ENCODE results near the gene KCNQ1.

Gene KCNQ1

GRCh38 chr11:2557381-2557780 lies 112.6 kb downstream of the KCNQ1 start:
- Histone ChIP-seq H3K36me3 (ENCODE audit: control insufficient read depth, insufficient read depth, low read length) (no peaks in the 10 kb centered on the region), H3K4me3 (ENCODE audit: low read depth, low read length) (no peak overlapping the region), H3K9ac (ENCODE audit: low read length) (no peak overlapping the region), H3K4me1 (ENCODE audit: control insufficient read depth, insufficient read depth, low read length) (no peaks in the 10 kb centered on the region), H3K9me3 (ENCODE audit: control insufficient read depth, insufficient read depth, low read depth, low read length) (peaks cover 13% of the 10 kb centered on the region), H3K27me3 (ENCODE audit: control insufficient read depth, insufficient read depth, low read length) (peaks cover 74% of the 10 kb centered on the region), H3K27ac (ENCODE audit: low read depth, low read length) (no peak overlapping the region)

DNA sequence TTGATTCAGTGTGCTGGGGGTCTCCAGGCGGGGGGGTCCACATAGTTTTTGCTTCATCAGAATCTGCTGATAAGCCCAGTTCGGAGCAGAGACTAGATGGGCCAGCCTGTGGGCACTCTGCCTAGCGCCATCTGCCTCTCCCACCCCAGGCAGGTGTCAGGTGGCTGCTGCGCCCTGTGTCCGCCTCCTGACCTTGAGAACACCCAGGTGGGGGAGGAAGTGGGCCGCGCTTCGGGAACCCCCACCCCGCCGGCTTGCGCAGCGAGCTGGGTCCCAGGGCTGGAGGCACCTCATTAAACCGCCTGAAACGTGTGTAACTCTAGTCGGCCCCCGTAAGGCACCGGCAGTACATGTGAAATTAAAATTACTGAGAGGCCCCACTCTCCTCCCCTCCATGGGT lies 113.6 kb downstream of the KCNQ1 start:
- H3K36me3 ChIP-seq (ENCODE audit: control insufficient read depth, insufficient read depth, low read length): no peaks in the 10 kb centered on the region
- no peak overlapping the region for H3K27ac ChIP-seq (ENCODE audit: low read depth, low read length)
- no peak overlapping the region for H3K4me3 ChIP-seq (ENCODE audit: low read depth, low read length)
- H3K9ac ChIP-seq (ENCODE audit: low read length): no peak overlapping the region
- peaks cover 13% of the 10 kb centered on the region for H3K9me3 ChIP-seq (ENCODE audit: control insufficient read depth, insufficient read depth, low read depth, low read length)
- peaks cover 69% of the 10 kb centered on the region for H3K27me3 ChIP-seq (ENCODE audit: control insufficient read depth, insufficient read depth, low read length)
- no peaks in the 10 kb centered on the region for H3K4me1 ChIP-seq (ENCODE audit: control insufficient read depth, insufficient read depth, low read length)

GRCh38 chr11:2558861-2559526 lies 114.2 kb downstream of the KCNQ1 start:
- no peaks in the 10 kb centered on the region for H3K36me3 ChIP-seq (ENCODE audit: control insufficient read depth, insufficient read depth, low read length)
- H3K4me3 ChIP-seq (ENCODE audit: low read depth, low read length): no peak overlapping the region
- peaks cover 72% of the 10 kb centered on the region for H3K27me3 ChIP-seq (ENCODE audit: control insufficient read depth, insufficient read depth, low read length)
- H3K9ac ChIP-seq (ENCODE audit: low read length): no peak overlapping the region
- no peaks in the 10 kb centered on the region for H3K4me1 ChIP-seq (ENCODE audit: control insufficient read depth, insufficient read depth, low read length)
- H3K27ac ChIP-seq (ENCODE audit: low read depth, low read length): no peak overlapping the region
- peaks cover 13% of the 10 kb centered on the region for H3K9me3 ChIP-seq (ENCODE audit: control insufficient read depth, insufficient read depth, low read depth, low read length)

DNA sequence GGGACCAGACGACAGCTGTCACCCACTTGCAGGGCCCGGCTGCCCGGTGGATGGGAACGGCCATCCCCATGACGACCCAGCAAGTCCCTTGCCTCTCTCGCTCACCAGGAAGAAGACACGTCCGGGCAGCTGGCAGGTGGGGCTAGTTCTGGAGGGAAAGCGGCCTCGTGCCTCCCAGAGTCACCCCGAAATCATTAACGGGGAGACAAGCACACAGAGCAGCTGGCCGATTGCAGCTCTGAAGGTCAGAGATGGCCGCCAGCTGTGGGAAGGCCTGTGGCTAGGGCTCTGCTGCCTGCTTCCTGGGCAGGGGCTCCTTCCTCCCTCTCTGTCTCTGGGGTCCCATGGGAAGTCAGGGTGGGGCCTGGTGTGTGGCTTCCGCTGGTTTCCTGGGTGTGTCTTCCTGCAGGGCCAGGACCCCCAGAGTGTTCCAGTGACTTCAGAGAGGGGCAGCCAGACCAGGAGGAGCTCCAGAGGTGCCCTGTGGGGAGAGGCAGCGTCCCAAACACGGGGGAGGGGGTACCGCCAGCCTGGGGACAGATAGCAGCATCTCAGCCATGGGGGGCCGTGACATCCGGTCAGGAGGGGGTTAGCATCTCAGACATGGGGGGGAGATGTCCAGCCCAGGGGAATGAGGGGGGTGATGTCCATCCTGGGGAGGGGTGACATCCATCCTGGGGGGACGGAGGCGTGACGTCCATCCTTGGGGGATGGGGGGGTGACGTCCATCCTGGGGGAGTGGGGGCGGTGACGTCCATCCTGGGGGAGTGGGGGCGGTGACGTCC lies 114.9 kb downstream of the KCNQ1 start:
- Histone ChIP-seq H3K9ac (ENCODE audit: low read length) (no peak overlapping the region), H3K27me3 (ENCODE audit: control insufficient read depth, insufficient read depth, low read length) (peaks cover 72% of the 10 kb centered on the region), H3K27ac (ENCODE audit: low read depth, low read length) (no peak overlapping the region), H3K4me3 (ENCODE audit: low read depth, low read length) (no peak overlapping the region), H3K4me1 (ENCODE audit: control insufficient read depth, insufficient read depth, low read length) (no peaks in the 10 kb centered on the region), H3K9me3 (ENCODE audit: control insufficient read depth, insufficient read depth, low read depth, low read length) (peaks cover 13% of the 10 kb centered on the region), H3K36me3 (ENCODE audit: control insufficient read depth, insufficient read depth, low read length) (no peaks in the 10 kb centered on the region)

DNA sequence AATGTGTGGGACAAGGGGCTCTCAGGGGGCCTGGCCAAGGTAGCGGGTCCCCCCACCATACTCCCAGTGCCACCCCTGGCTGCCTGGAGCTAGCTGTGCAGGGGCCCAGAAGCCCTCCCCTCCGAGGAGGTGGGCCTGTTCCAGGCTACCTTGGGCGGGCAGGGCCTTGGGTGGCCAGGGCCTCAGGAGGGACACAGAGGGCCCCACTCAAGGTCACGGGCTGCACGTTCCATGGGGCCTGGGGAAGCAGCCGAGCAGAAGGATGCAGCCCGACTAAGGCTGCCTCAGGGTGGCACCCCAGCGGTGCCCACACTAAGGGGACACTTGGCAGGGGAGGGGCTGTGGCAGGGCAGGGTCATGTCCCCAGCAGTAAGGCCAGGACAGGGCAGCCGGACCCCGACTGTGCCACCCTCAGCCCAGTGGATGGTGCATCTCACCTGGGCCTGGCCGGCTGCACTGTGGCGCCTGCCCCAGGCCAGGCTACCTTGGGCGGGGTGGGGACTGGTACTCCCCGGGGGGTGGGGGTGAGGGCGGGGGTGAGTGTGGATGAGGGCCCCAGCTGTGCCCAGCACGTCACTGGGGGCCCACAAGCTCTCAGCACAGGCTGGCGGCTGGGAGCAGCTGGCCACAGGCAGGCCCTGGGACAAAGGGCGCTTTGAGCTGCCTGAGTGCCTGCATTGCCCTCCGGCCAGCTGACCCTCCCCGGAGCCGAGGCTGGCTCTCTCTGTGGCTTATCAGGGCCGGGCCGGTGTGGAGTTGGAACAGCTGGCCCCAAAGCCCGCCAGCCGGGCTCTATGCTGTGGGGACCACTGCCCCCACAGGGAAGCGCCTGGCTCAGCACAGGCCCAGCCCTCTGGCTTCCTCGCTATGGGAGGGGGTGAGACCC lies 117.1 kb downstream of the KCNQ1 start:
- no peaks in the 10 kb centered on the region for H3K36me3 ChIP-seq (ENCODE audit: control insufficient read depth, insufficient read depth, low read length)
- H3K9ac ChIP-seq (ENCODE audit: low read length): no peak overlapping the region
- H3K27ac ChIP-seq (ENCODE audit: low read depth, low read length): no peak overlapping the region
- H3K9me3 ChIP-seq (ENCODE audit: control insufficient read depth, insufficient read depth, low read depth, low read length): peaks cover 12% of the 10 kb centered on the region
- H3K4me3 ChIP-seq (ENCODE audit: low read depth, low read length): no peak overlapping the region
- H3K27me3 ChIP-seq (ENCODE audit: control insufficient read depth, insufficient read depth, low read length): peaks cover 69% of the 10 kb centered on the region
- H3K4me1 ChIP-seq (ENCODE audit: control insufficient read depth, insufficient read depth, low read length): no peaks in the 10 kb centered on the region

- peaks cover 2% of the 10 kb centered on the region; the same call in 1 of the 2 replicates for H3K9me3 ChIP-seq (ENCODE audit: control insufficient read depth, insufficient read depth, low read depth, low read length)
- no peak overlapping the region for H3K27ac ChIP-seq (ENCODE audit: low read depth, low read length)
- H3K4me1 ChIP-seq (ENCODE audit: control insufficient read depth, insufficient read depth, low read length): no peaks in the 10 kb centered on the region
- peaks cover 69% of the 10 kb centered on the region for H3K27me3 ChIP-seq (ENCODE audit: control insufficient read depth, insufficient read depth, low read length)
- no peak overlapping the region for H3K4me3 ChIP-seq (ENCODE audit: low read depth, low read length)
- H3K9ac ChIP-seq (ENCODE audit: low read length): no peak overlapping the region
- no peaks in the 10 kb centered on the region for H3K36me3 ChIP-seq (ENCODE audit: control insufficient read depth, insufficient read depth, low read length)
Measured at GRCh38 chr11:2562890-2563212, 118.0 kb downstream of the KCNQ1 start.

DNA sequence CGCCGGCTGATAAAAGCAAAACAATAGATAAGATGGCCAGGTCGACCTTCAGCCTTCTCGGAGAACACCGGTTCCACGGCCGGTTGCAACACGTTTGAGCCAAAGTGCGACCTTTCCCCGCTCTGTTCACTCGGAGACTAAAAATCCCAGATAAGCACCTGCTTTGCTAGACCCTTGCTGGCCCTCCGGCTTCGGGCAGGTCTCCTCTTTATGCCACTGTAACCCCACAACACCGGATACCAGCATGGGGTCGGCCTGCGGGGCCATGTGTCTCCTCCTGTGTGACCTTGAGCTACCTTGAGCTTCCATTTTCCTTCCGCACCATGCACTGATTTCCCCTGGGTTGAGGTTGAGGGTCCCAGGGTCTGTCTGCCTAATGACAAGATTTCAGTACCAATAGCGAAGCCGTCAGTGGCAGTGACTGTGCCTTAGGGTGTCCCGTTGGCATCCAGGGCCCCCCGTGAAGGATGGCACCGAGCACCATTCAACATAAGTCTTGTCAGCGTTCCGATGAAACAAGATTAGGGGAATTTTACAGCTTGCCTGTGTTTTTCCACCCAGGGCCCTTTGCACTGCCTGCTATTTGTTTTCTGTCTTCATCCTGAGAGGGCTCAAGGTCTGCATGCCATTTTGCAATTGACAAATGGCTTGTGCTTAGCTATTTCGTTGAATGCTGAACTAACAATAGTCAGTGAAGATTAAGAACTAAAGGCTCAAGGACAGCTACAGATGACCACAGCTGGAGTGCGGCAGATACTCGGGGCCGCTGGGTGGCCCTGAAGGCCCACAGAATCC lies 118.6 kb downstream of the KCNQ1 start:
- no peaks in the 10 kb centered on the region for H3K4me1 ChIP-seq (ENCODE audit: control insufficient read depth, insufficient read depth, low read length)
- H3K9ac ChIP-seq (ENCODE audit: low read length): no peak overlapping the region
- no peak overlapping the region for H3K27ac ChIP-seq (ENCODE audit: low read depth, low read length)
- H3K36me3 ChIP-seq (ENCODE audit: control insufficient read depth, insufficient read depth, low read length): no peaks in the 10 kb centered on the region
- no peak overlapping the region for H3K4me3 ChIP-seq (ENCODE audit: low read depth, low read length)
- H3K9me3 ChIP-seq (ENCODE audit: control insufficient read depth, insufficient read depth, low read depth, low read length): no peaks in the 10 kb centered on the region; the same call in 1 of the 2 replicates
- H3K27me3 ChIP-seq (ENCODE audit: control insufficient read depth, insufficient read depth, low read length): peaks cover 68% of the 10 kb centered on the region

DNA sequence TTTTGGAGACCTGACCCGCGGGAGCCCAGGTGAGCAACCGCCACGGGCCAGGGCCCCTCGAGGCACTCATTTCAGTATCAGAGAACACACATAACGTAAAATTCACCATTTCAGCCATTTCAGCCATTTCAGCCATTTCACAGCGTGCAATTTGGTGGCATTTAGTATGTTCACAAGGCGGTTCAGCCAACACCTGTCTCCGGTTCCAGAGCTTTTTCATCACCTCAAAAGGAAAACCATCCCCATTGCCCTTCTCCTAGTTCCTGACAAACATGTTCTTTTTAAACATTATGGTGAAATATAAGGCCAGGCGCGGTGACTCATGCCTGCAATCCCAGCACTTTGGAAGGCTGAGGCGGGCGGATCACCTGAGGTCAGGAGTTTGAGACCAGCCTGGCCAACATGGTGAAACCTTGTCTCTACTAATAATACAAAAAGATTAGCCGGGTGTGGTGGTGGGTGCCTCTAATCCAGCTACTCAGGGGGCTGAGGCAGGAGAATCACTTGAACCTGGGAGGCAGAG lies 119.3 kb downstream of the KCNQ1 start:
- H3K9ac ChIP-seq (ENCODE audit: low read length): no peak overlapping the region
- no peaks in the 10 kb centered on the region for H3K36me3 ChIP-seq (ENCODE audit: control insufficient read depth, insufficient read depth, low read length)
- no peaks in the 10 kb centered on the region for H3K9me3 ChIP-seq (ENCODE audit: control insufficient read depth, insufficient read depth, low read depth, low read length)
- peaks cover 62% of the 10 kb centered on the region for H3K27me3 ChIP-seq (ENCODE audit: control insufficient read depth, insufficient read depth, low read length)
- H3K27ac ChIP-seq (ENCODE audit: low read depth, low read length): no peak overlapping the region
- no peaks in the 10 kb centered on the region for H3K4me1 ChIP-seq (ENCODE audit: control insufficient read depth, insufficient read depth, low read length)
- no peak overlapping the region for H3K4me3 ChIP-seq (ENCODE audit: low read depth, low read length)

GRCh38 chr11:2564588-2565425 lies 120.0 kb downstream of the KCNQ1 start:
- no peaks in the 10 kb centered on the region for H3K9me3 ChIP-seq (ENCODE audit: control insufficient read depth, insufficient read depth, low read depth, low read length)
- H3K36me3 ChIP-seq (ENCODE audit: control insufficient read depth, insufficient read depth, low read length): no peaks in the 10 kb centered on the region
- no peak overlapping the region for H3K4me3 ChIP-seq (ENCODE audit: low read depth, low read length)
- peaks cover 61% of the 10 kb centered on the region for H3K27me3 ChIP-seq (ENCODE audit: control insufficient read depth, insufficient read depth, low read length)
- H3K27ac ChIP-seq (ENCODE audit: low read depth, low read length): no peak overlapping the region
- H3K4me1 ChIP-seq (ENCODE audit: control insufficient read depth, insufficient read depth, low read length): no peaks in the 10 kb centered on the region
- no peak overlapping the region for H3K9ac ChIP-seq (ENCODE audit: low read length)
